NCI-H1436 treated with DMSO at 0.1 percent for 48 hours (cell line): Measurements from ENCODE around the gene GRIPAP1.

Source experiments
- DNase-seq: peaks from one replicate; lab custom pipeline; 2025; lab: John Stamatoyannopoulos, UW

Gene GRIPAP1, protein sequence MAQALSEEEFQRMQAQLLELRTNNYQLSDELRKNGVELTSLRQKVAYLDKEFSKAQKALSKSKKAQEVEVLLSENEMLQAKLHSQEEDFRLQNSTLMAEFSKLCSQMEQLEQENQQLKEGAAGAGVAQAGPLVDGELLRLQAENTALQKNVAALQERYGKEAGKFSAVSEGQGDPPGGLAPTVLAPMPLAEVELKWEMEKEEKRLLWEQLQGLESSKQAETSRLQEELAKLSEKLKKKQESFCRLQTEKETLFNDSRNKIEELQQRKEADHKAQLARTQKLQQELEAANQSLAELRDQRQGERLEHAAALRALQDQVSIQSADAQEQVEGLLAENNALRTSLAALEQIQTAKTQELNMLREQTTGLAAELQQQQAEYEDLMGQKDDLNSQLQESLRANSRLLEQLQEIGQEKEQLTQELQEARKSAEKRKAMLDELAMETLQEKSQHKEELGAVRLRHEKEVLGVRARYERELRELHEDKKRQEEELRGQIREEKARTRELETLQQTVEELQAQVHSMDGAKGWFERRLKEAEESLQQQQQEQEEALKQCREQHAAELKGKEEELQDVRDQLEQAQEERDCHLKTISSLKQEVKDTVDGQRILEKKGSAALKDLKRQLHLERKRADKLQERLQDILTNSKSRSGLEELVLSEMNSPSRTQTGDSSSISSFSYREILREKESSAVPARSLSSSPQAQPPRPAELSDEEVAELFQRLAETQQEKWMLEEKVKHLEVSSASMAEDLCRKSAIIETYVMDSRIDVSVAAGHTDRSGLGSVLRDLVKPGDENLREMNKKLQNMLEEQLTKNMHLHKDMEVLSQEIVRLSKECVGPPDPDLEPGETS

DNA sequence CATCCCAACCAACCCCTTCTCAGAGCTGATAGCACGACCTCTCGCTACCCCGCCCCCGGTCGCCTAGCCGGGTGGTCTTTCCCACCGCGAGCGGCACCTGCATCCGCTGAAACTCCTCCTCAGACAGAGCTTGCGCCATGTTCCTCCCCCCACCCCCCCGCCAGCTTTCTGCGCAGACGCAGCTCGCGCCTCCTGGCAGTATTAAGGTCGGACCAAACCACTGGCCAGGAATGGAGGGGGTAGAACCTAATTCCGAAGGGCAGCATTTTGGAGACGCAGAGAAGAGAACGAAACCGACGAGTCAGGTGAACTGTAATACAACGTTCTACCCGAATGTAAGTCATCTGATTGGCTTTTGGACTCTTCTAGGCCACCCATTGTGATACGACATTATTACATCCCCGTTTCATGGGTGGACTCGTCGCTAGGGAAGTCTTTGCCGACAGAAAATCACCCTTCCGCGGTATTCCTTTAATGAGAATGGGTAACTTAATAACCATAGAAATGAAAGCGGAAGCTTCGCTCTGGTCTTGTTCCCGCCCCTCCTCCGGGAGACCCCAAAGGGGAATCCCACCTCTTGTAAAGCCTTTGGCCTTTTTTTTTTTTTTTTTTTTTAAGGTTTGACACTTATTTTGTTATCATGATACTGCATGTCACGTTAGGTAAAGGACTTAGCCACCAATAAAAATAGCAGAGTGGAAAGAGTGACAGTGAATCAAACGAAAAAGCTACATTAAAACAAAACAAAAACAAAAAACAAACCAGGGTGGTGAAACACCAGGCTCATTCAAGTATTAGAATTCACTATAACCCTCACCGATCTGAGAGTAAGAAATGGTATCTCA lies at the start of gene GRIPAP1:
TSS of gene GRIPAP1 (minus strand) at position 174 of the 845 bp plus-strand sequence. CDS start at position 139, 35 bp downstream.
- peak; percentile 79 for DNase-seq

DNA sequence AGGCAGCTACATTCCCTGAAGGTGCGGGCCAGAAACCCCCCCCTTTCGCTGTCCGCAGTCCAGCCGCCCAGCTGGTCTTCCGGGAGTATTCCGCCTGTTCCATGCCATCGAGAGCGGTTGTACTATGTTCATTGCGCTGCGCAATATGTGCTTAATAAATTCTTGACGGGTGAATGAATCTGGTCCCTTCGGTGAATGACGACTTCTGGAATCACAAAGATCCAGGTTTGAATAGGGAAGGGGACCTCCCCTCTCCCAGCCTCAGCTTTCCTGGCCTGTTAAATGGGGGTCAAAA lies 41.9 kb upstream of the GRIPAP1 start:
- DNase-seq: no peak

DNA sequence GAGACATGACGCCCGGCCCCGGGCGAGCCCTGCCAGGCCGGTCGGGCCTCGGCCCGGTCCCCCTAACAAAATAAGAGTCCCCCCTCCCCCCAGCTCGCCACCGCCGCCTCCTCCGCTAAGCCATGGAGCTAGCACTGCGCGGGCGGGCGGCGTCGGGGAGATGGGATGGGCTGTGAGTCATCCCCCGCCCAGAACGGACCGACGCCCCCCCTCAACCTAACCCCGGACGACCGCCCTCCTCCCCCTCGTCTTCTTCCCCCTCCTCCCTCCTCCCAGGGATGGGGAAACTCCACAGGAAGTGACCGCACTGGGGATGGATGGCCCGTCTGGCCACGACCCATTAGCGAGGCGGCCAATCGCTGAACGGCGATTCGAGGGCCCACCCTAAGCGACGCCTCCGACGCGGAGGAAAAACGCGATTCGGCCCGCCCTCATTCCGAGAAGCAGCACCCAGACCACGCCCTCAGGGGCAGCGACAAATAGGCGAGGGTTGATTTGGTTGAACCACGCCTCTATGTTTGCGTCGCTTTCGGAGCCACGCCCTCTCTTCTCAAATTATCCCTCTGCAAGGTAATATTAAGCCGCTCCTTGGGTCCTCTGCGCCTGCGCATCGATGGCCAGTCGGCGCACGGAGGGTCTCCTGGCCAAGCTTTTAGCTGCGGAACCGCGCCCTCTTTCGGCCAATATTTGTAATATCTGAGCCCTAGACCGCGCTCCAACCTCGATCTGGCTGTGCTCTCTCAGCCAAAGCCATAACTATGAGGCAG lies 41.3 kb upstream of the GRIPAP1 start, which contains the start of gene TFE3:
TSS of gene TFE3 (minus strand) at position 138 of the 767 bp plus-strand sequence. CDS start at position 7, 131 bp downstream.
- peak; percentile 95 for DNase-seq

DNA sequence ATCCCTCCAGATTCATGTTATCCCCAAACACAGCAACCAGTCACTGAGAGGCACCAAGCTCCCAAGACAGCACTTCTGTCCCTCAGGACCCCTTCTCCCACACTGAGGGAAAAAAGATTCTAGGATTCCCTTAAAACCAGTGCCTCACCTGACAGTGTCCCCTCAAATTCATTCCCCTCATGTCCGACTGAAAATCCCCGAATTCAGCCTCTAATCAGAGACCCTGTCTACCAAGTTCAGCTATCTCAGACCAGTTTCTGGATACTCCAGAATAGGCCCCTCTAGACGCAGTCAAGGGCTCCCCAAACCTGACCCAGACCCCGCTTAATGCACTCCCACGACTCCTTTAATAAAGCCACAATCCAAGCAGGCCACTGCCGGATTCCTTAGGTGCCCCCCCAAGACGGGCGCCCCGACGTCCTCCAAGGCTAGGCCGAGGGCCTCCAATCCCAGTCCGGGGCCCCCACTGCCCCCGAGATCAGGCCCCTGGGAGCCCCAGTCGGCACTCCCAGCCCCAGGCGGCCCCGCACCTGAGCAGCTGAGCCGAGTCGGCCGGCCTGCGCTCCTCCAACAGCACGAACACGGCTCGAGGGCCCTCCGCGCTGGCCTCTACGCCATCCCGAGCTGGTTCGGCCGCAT lies 40.6 kb upstream of the GRIPAP1 start:
- DNase-seq: no peak

DNA sequence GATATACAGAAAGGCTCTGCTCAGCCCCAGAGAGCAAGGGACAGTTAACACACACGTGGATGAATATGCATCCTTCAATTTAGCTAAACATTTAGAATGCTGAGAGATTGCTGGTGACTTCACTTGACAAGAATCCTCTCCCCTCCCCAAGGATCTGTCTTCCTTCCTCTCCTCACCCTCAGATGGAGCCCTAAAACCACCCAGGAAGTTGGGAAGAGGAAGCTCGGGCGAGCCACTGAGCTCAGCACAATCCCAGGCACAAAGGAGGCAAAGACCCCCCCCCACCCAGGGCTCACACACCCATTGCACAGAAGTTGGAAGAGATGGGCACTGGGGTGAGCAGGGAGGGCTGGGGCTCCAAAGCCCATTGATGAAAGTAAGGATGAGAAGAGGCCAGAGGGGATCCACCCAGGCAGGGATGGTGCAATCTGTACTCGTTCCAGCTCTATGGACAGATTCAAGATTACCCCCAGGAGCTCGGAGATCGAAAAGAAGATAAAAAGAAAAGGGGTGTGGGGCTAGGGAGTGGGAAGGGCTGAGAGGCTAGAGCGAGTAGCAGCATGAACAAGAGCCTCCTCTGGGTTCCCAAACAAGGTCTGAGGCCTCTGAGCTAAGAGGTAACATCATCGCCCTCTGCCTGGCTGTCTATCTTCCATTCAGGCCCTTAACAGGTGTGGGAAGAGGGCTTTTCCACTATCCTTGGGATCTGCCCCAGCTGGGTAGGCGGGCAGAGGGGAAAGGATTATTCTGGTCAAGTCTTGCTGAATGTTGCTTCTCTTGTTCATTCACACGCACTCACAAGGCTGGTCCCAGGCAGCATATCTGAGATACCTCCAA lies 39.9 kb upstream of the GRIPAP1 start:
- DNase-seq: no peak

DNA sequence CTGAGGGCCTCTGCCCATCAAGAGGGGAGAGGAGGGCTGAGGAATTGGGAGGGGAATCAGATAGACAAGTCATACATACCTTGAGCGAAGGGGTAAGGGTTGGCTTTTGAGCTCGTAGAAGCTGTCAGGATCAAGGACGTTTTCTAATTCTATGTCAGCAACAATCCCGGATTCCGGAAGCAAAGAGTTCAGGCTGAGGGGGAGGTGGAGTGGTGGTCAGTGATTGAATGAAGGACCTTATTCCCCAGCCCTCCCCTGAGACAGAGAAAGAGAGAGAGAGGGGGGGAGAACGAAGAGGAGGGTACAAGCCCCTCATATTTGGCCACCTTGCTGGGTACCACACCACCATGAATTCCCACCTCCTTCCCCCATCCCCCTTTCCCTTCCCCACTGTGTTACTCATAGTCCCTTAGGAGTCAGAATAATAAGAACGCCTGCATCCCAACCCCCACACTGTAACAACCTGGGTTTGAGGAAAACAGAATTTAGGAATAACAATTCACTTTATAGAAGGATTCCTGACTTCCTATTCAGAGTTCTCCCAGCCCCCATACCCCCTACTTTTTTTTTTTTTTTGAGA lies 38.4 kb upstream of the GRIPAP1 start:
- no peak for DNase-seq

DNA sequence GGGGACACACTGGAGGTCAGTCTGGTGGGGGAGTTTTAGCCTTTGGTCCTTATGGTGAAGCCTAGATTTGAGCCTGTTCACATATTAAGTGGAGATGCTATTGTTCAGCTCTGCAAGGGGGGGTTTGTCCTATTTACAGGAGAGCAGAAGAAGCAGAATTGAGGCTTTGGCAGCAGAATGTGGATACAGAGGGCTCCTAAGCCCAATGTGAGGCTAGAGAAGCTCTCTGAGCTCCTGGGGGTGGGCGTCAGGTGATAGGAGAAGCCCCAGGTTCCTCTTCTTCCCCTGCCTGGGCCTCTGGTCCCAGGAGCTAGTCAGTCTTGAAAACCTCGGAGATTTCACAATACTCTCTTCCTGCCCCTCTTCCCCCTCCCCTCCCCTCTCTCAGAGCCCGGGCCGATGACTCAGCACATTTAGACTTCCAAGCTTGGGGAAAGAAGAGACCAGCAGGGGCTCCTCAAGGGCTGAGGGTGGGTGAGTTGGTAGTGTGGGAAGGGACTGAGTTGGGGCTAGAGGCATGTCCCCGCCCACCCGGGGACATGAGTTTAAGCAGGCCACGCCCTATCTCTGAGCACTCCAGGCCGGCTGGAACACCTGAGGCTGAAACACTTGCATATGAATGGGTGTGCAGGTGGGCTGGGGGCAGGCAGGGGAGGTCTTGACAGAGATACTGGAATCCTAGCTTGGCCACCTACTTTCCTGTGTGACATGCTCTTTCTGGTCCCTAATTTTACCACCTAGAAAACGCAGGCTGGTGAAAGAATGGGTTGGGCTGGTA lies 37.7 kb upstream of the GRIPAP1 start:
- peak; percentile 33 for DNase-seq

DNA sequence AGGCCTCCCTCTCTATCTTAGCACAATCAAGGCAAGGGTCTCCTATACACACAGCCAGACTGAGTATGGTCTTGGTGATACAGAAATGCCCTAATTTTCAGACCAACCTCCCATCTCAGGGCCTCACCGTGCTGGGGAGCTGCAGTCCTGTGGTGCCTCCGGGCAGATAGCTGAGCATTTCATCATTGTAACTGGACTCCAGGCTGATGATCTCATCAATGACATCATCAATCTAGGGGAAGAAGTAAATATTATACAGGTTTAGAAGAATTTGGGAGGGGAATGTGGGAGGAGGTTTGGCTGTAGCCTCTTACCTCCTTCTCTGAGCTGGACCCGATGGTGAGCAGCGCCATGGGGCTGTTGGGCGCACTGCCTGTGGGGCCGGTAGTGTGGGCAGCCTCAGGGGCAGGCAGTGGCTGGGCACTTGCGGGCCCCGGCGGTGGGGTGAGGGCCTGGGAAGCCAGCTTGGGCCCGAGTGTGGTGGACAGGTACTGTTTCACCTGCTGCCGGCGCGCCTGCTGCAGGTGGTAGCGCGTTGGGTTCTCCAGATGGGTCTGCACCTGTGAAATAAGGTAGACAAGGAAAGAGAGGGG lies 35.9 kb upstream of the GRIPAP1 start:
- DNase-seq: no peak

DNA sequence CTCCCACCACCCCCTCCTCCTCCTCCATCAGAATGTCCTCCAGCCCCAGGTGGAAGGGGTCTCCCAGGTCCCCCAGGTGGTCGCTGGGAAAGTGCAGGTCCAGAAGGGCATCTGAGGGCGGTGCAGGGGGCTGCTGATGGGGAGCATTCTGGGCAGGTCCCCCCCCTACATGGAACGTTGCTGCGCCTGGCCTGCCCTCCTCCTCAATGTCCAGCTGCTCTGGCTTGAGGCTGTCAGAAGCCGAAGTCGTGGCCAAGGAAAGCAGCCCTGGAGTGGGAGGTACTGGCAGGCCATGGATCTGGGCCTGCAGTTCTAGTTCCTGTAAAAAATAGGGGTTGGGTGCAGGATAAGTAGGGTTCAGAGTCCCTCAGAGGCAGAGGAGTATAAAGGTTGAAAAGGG lies 28.2 kb upstream of the GRIPAP1 start:
- DNase-seq: no peak

DNA sequence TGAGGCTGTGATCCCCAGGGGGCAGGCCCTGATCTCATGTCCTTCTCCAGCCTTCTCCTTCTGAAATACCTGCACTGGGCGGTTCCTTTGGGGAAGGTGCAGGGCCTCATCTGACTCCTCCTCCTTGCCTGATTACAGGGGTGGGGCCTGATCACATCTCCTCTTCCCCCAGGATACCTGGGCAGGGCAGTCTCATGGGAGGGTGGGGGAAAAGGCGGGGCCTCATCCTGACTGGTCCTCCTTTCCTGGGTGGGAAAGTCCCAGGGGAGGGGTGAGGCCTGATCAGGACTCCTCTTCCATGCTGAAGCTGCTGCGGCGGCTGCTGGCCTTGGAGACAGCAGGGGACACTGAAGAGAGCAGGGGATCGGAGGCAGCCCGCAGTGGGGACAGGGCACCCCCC lies 27.8 kb upstream of the GRIPAP1 start:
- DNase-seq: no peak

DNA sequence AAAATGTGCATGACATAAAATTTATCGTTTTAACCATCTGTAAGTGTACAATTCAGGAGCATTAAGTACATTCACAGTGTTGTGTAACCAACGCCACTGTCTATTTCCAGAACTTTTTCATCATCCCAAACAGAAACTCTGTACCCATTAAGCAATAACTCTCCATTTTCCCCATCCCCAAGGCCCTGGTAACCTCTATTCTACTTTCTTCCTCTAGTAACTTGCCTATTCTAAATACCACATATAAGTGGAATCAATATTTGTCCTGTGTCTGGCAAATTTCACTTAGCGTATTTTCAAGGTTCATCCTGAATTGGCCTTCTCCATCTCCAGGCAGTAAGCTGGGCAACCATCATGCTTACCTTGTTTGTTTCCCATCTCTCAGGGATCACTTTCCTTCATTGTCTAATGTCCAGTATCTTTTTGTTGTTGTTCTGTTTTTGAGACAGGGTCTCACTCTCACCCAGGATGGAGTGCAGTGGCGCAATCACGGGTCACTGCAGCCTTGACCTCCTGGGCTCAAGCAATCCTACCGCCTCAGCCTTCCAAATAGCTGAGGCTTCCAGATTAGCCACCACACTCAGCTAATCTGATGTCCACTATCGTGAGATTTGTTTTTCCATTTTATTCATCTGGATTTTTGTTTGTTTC lies 17.7 kb upstream of the GRIPAP1 start:
- no peak for DNase-seq

DNA sequence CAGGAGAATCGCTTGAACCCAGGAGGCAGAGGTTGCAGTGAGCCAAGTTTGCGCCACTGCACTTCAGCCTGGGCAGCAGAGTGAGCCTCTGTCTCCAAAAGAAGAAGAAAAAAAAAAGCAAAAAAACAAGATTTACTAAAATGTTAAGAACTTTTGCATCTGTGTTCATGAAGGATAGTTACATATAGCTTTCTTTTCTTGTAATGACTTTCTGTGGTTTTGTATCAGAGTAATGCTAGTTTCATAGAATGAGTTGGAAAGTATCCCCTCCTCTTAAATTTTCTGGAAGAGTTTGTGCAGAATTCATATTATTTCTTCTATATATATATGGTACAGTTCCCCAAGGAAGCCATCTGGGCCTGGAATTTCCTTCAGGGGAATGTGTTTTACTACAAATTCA lies 17.0 kb upstream of the GRIPAP1 start:
- no peak for DNase-seq

DNA sequence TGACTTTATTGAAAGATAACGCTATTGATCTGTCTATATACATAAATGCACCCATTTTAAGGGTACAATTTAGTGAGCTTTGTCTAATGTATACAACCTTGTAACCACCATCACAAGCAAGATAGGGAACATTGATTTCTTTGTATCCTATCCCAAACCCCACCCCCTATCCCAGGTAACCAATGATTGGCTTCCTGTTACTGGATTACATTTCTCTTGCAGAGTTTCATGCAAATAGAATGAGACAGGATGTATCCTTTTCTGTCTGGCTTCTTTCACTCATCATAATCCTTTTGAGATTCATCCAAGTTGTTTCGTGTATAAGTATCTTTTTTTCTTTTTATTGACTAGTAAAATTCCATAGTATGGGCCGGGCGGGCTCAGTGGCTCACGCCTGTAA lies 1.6 kb upstream of the GRIPAP1 start:
- DNase-seq: no peak

DNA sequence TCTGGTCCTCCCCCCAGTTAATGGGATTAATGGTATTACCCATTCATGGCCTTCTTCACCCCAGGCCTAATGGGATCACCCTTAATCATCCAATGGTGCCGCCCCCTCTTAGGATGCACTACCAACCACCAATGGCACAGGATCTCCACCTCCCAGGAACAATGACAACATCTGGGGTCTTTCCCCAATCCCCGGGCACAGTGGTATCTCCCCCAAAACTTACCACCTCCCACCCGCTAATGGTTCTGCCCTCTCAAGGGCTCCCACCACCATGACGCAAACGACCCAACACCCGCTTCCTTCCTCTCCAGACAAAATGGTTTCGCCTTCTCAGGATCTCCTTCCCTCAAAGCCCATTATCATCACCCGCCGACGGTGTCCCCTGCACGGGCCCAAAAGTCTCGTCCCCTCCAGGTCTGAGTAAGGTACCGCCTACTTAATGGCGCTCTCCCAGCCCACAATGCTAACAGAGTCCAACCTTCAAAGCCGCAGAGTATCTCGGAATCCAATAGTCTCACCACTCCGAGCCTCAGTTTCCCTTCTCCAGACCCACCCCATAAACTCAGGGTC lies 458 bp downstream of the GRIPAP1 start:
- DNase-seq: no peak

DNA sequence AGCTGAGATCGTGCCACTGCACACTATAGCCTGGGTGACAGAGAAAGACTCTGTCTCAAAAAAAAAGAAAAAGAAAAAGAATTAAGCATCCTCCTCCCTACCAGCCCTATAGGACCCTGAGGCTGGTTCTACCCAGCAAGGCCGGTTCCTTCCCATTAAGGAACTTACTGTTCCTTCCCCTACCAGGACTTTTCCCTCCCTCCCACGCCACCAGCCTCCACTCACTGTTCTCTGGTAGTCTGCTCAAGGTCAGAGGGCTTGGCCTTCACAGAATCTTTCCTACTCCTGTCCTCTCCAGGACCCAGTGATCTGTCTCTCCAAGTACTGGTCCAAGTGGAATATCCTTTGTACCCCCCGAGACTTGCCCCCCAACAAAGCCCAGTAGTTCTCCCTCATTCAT lies 1.4 kb downstream of the GRIPAP1 start:
- DNase-seq: no peak

DNA sequence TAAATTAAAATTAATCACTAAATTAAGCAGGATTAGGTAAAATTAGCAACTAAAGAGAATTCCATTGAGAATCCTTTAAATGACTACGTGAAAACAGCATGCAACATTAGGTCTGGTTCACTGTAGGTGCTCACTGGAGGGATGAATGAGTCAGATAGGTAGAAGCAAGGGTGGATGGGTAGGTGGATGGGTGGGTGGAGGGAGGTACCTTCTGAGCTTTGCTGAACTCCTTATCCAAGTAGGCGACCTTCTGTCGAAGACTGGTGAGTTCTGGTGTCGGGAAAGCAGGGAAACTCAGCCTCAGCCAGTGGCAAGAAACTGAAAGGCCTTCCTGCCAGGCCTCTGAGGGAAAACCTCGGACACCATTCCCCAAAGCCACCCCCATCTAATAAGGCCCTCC lies 3.0 kb downstream of the GRIPAP1 start:
- no peak for DNase-seq

DNA sequence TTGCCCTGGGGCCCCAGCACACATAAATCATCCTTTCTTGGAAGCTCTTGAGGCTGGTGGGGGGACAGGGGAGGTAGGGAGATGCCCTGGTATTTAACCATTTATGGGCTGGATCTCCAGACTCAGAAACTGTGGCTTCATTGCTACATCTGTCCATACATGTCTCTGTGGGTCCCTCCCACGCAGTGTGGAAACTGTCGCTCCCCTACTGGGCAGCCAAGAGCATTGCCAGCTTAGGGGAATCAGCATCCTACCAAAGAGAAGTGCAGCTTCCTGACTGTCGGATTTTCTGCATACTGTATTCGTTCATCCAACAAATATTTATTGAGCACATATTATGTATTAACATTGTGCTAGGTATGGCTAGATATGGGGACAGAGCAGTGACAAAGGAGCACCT lies 3.7 kb downstream of the GRIPAP1 start:
- no peak for DNase-seq

DNA sequence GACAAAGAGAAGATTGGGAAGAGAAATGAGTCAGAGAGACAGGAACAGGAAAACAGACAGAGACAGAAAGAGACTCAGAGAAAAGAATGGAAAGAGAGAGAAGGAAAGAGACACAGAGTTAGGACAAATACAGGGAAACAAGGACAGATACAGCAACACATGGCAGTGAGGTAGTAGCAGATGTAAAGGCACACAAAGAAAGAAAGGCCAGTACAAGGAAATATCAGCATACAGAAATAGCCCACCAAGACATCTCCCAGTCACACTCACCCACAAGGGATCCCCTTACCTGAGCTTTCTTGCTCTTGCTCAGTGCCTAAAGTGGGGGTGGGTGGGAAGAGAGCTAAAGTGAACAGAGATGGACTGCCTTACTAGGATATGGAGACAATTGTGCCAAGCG lies 4.2 kb downstream of the GRIPAP1 start:
- DNase-seq: no peak
